HG02763 (cell line): ENCODE data around the gene SPATA2.
"Not testable (repeated sequence)": the region's sequence is repeated elsewhere in the genome, so short reads cannot be mapped to it uniquely, and the experiment has no call there.

Experiments used
- ATAC-seq: cut with Tn5 transposase; IDR thresholded peaks from one replicate; pipeline ENCODE4 v1.9.1; 2021; ENCODE audit warnings: mild to moderate bottlenecking, moderate library complexity; ENCODE audit not compliant: unreplicated experiment

Gene SPATA2

DNA sequence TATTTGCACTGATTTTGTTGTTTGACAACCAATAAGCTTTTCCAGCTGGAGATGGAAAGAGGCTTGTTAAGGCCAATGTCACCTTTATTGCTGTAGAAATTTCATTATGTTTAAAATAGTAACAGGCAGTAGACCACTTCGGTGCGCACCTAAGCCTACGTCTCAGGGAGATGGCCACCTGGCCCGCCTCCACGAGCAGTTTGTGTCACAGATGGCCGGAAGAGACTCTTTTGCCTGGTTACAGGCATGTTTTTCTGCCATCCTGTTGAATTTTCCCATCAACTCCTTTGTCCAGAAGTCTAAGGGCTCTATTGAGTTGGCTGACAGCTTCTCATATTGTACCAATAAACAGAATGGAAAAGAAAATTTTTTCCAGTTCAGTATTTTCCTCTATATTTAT, 51.7 kb downstream of the SPATA2 start:
- ATAC-seq, result no peak

DNA sequence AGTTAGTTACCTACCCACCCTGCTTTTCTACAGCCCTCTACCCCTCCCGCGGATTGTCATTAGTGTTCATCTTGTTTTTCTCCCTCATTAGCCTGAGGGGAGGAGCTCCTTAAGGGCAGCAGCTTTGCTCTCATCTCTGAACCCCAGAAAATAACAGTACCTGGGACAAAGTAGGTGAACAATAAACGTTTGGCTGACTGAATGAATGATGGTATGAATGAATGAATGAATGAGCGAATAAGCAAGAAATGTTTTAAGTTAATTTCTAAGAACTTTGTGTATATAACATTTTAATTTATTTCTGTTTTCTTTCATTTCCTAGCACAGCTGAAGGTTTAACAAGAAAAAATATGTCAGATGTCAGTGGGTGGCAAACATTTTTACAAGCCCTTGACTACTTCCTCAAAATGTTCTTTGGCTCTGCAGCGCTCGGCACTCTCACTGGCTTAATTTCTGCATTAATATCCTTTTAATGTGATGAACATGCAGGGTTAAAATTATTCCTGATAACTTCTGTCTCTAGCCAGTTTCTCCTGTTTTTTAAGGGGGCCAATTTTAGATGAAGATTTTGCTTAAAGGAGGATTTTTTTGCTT, 52.6 kb downstream of the SPATA2 start:
- no peak for ATAC-seq

DNA sequence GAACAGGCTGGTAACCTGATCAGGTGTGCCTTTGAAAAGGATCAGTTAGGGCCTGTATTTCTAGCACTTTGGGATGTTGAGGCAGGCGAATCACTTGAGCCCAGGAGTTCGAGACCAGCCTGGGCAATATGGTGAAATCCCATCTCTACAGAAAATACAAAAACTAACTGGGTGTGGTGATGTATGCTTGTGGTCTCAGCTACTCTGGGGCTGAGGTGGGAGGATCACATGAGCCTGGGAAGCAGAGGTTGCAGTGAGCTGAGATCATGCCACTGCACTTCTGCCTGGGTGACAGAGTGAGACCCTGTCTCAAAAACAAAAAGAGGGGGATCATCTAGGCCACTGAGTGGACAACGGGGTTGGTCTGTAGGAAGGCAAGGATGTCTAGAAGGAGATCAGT, 54.1 kb downstream of the SPATA2 start:
- ATAC-seq, result not testable (repeated sequence)

DNA sequence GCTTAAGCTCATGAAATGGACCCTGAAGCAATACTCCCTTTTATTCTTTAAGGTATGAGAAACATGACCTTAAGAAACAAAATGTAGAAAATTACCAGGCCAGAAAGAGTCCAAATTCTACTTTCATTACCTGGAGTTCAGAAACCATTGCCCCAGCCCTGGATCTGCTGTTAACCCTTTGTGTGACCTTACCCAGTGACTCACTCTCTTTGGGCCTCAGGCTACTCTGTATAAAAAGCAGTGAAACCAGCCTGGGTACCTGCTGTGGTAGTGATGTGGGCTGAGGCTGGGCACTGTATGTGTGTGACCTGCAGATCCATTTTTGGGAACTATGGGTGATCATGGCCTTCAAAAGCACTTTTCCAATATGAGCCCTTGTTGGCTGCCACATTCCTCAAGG, 55.5 kb downstream of the SPATA2 start:
- ATAC-seq, result no peak

GRCh38 chr20:49859011-49859410, 56.3 kb downstream of the SPATA2 start:
- ATAC-seq, result no peak

DNA sequence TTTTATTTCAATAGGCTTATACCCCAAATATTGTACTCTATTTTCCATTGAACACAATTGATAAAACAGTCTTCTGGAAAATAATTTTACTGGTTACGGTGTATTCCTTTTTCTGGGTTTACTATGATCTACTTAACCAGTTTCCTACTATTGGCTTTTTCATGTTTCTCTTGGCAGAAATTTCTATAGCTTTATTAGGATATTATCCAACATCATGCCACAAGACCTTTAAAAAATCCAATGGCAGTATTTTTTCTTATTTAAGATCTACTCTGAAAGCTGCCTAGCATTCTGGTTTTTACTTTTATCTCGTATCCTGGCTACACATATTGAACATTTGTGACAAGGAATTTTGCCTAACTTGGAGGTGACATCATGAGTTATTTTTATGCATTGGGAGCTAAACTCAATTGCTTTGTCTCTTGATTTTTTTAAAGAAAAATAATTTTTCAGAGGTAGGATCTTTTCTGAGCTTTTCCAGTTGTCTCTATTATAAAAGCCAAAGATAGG, 57.2 kb downstream of the SPATA2 start:
- ATAC-seq, result no peak

GRCh38 chr20:49856904-49857303, 58.4 kb downstream of the SPATA2 start:
- no peak for ATAC-seq

DNA sequence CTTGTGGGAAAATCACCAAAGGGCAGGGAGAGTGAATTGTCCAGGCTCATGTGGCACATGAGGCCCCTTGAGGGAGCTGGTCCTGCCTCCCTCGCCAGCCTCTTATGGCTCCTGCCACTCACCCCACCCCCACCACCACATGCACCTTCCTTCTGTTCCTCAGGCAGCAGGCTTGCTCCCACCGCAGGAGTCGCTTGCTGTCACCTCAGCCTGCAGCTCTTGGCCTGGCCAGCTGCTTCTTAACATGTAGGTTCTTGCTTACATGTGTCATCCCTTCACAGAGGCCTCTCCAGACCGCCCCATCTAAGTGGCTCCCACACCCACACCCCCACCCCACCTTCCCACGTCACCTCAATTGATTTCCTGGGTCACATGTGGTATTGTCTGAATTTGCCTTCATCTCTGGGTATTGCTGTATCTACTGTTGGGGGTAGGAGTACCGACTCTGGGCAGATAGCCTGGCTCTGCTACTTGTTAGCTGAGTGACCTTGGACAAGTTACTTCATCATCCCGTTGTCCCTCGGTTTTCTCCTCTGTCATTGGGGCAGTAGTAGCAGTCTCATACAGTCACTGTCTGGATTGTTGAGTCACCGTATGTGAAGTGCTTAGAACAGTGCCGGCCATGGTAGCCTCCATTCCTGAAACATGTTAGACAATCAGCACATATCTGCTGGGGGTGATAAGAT, 61.0 kb downstream of the SPATA2 start:
- ATAC-seq, result no peak

DNA sequence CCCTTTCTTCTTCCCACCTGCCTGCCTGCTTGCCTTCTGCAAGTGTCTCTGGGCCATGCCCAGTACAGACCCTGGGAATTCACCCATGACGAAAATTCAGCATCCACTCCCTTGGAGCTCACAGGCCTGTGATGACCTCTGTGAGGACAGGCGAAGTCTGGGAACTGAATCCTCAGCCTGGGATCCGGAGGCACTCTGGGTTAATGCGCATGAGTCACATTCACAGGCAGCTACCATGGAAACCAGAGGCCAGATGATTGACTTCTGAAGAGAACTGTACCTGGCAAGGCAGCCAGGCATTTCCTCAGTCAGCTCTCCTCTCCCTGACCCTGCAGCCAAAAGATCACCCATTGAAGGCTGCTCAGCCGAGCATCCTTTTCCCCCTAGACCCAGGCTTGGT, 61.7 kb downstream of the SPATA2 start:
- ATAC-seq, result no peak
